Upper lobe of right lung (tissue), 1 donor: ENCODE results near the gene TMEM240. TPM values are rescaled to one million over a fixed set of nuclear protein-coding genes. Genes with fewer than 3 reads are reported as not detected.
"Not testable (repeated sequence)": the region's sequence is repeated elsewhere in the genome, so short reads cannot be mapped to it uniquely, and the experiment has no call there.

ENCODE experiments used
- ATAC-seq: fragments of 200-7000 bp; cut with Tn5 transposase; one replicate; pipeline ENCODE4 v1.9.1; 2020; ENCODE audit warnings: mild to moderate bottlenecking, moderate library complexity
- DNase-seq: peaks from one replicate; pipeline ENCODE4 v3.0.0-alpha.2; 2020
- H3K27ac ChIP-seq: fragments of 200-600 bp; one replicate; pipeline ENCODE4 v1.8.0; 2022
- H3K27me3 ChIP-seq: fragments of 200-600 bp; one replicate; pipeline ENCODE4 v1.8.0; 2022; ENCODE audit warnings: mild to moderate bottlenecking
- H3K36me3 ChIP-seq: fragments of 200-600 bp; one replicate; pipeline ENCODE4 v1.8.0; 2022
- H3K4me1 ChIP-seq: fragments of 200-600 bp; one replicate; pipeline ENCODE4 v1.8.0; 2022
- H3K4me3 ChIP-seq: fragments of 200-600 bp; one replicate; pipeline ENCODE4 v1.8.0; 2022; ENCODE audit warnings: mild to moderate bottlenecking
- H3K9me3 ChIP-seq: fragments of 200-600 bp; one replicate; pipeline ENCODE4 v1.8.0; 2022
- CTCF ChIP-seq: fragments of 200-600 bp; IDR thresholded peaks from one replicate; pipeline ENCODE4 v1.8.0; 2022; ENCODE audit warnings: antibody characterized with exemption
- intact Hi-C: fragments of 100-400 bp; cut with DNase I; formaldehyde crosslinking; loops from one replicate; pipeline ENCODE4 v1.11.0; 2022
- total RNA-seq: library from RNA; stranded (reverse); fragmentation: NEBNext Ultra II Directional; extraction: Animal tissue kit (Norgen Biotek cat#: 25700); gene quantifications from one replicate; pipeline ENCODE4 v1.2.1, GENCODE V29; 2021
- donor health status: DM: no; HTN: yes; CAD: no; lungs with severe emphysema.

The TMEM240 gene
- total RNA-seq, 1 donor from 2014 or later = 2.9 TPM

- peak; percentile 76 for TF ChIP-seq CTCF
- ATAC-seq (peak; percentile 61), DNase-seq (peak; percentile 86)
- H3K36me3 ChIP-seq, H3K27me3 ChIP-seq, intact Hi-C loops, H3K4me1 ChIP-seq, H3K9me3 ChIP-seq: not testable (repeated sequence)
- Histone ChIP-seq H3K4me3 (peak overlapping the region; percentile 21), H3K27ac (peak overlapping the region; percentile 78)
Observed at GRCh38 chr1:1504777-1505365, 35.6 kb downstream of the TMEM240 start.

- peak; percentile 3 for ATAC-seq
- H3K4me3 ChIP-seq, H3K27ac ChIP-seq, intact Hi-C loops, H3K9me3 ChIP-seq, H3K4me1 ChIP-seq, DNase-seq, H3K27me3 ChIP-seq: not testable (repeated sequence)
- peaks cover 15% of the 10 kb centered on the region for H3K36me3 ChIP-seq
Observed at GRCh38 chr1:1495461-1495975, 44.9 kb downstream of the TMEM240 start.

GRCh38 chr1:1494311-1494710 is 46.1 kb downstream of the TMEM240 start:
- intact Hi-C loops, DNase-seq: not testable (repeated sequence)

GRCh38 chr1:1491601-1492000 is 48.8 kb downstream of the TMEM240 start:
- Histone ChIP-seq H3K27ac (no peak overlapping the region), H3K4me1 (no peaks in the 10 kb centered on the region), H3K9me3 (peaks cover 7% of the 10 kb centered on the region), H3K27me3 (no peaks in the 10 kb centered on the region), H3K4me3 (no peak overlapping the region), H3K36me3 (peaks cover 42% of the 10 kb centered on the region)
- ATAC-seq = no peak
- intact Hi-C loops = no loop called here
- TF ChIP-seq CTCF = no peak
- no peak for DNase-seq

More at GRCh38 chr1:1494311-1494710, 46.1 kb downstream of the TMEM240 start:
- not testable (repeated sequence) for H3K4me3 ChIP-seq, ATAC-seq, H3K9me3 ChIP-seq, H3K4me1 ChIP-seq, H3K27me3 ChIP-seq, H3K27ac ChIP-seq
- H3K36me3 ChIP-seq = peaks cover 27% of the 10 kb centered on the region

DNA sequence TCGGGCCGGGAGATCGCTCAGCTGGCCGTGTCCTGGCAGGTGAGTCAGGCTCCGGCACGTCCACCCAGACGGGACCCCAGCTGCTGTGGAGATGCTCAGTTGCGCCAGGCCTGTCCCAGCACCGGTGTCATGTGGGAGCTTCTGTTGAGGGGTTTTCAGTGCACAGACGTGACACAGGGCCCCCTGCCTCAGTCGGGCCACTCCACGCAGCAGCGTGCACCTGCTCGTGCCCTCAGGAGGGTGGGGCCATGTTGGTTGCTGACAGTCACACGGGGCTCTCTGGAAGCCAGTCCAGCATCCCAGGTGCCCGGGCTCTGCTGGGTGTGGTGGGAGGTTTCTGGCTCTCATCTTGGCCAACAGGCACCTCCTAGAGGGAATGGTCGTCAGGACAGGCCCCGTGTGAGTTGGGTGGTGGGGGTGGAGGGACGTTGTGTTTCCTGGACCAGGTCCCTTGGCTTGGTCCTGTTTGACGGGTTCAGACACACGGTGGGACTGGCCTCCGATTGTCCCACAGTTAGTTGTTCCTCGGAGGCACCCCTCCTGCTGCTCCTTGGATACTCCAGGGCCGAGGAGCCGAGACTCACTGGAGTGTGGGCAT is 49.7 kb downstream of the TMEM240 start:
- ATAC-seq (no peak), DNase-seq (no peak)
- no peak for TF ChIP-seq CTCF
- intact Hi-C loops = no loop called here
- Histone ChIP-seq H3K36me3 (peaks cover 42% of the 10 kb centered on the region), H3K27ac (no peak overlapping the region), H3K4me1 (no peaks in the 10 kb centered on the region), H3K27me3 (no peaks in the 10 kb centered on the region), H3K9me3 (peaks cover 7% of the 10 kb centered on the region), H3K4me3 (no peak overlapping the region)

- TF ChIP-seq CTCF = no peak
- no peak for ATAC-seq
- Histone ChIP-seq H3K36me3 (peaks cover 42% of the 10 kb centered on the region), H3K27ac (no peak overlapping the region), H3K9me3 (peaks cover 7% of the 10 kb centered on the region), H3K4me3 (no peak overlapping the region), H3K27me3 (no peaks in the 10 kb centered on the region), H3K4me1 (no peaks in the 10 kb centered on the region)
- no peak for DNase-seq
- intact Hi-C loops = no loop called here
Observed at GRCh38 chr1:1489861-1490260, 50.6 kb downstream of the TMEM240 start.
